Activated B cell treated with CpG ODN at 0.5 μM for 24 hours (primary cell): ENCODE measurements around the gene DCDC2. TPM values are rescaled to one million over a fixed set of nuclear protein-coding genes. Genes with fewer than 3 reads are reported as not detected.
"Not testable (repeated sequence)": the region's sequence is repeated elsewhere in the genome, so short reads cannot be mapped to it uniquely, and the experiment has no call there.

ENCODE experiments used
- ATAC-seq: fragments of 200-7000 bp; cut with Tn5 transposase; one replicate; pipeline ENCODE4 v1.10.0; 2021; ENCODE audit warnings: low read depth, mild to moderate bottlenecking, moderate library complexity
- CTCF ChIA-PET: fragments of 350-600 bp; sonication (Branson Sonifier 250); formaldehyde crosslinking; loops from one replicate; lab custom pipeline; 2021; ENCODE audit warnings: antibody characterized with exemption; lab: Charles Lee
- POLR2A ChIA-PET: fragments of 350-600 bp; sonication (Branson Sonifier 250); formaldehyde crosslinking; loops from one replicate; lab custom pipeline; 2021; ENCODE audit warnings: antibody characterized with exemption; lab: Charles Lee
- DNase-seq: peaks from one replicate; pipeline ENCODE4 v3.0.0; 2022
- H3K27ac Mint-ChIP-seq: one replicate; pipeline ENCODE4 v1.8.0; 2020; ENCODE audit warnings: mixed read lengths
- H3K27me3 Mint-ChIP-seq: one replicate; pipeline ENCODE4 v1.8.0; 2021; ENCODE audit warnings: mixed read lengths
- H3K36me3 Mint-ChIP-seq: one replicate; pipeline ENCODE4 v1.8.0; 2021; ENCODE audit warnings: low read depth, mixed read lengths
- H3K4me1 Mint-ChIP-seq: one replicate; pipeline ENCODE4 v1.8.0; 2021; ENCODE audit warnings: mixed read lengths
- H3K4me3 Mint-ChIP-seq: one replicate; pipeline ENCODE4 v1.8.0; 2020; ENCODE audit warnings: mild to moderate bottlenecking, mixed read lengths
- H3K9me3 Mint-ChIP-seq: one replicate; pipeline ENCODE4 v1.8.0; 2020; ENCODE audit warnings: mixed read lengths
- intact Hi-C: fragments of 100-400 bp; cut with micrococcal nuclease; formaldehyde crosslinking; loops from one replicate; pipeline ENCODE4 v1.15.1; 2024
- total RNA-seq: library from RNA; stranded (reverse); gene quantifications from 2 replicates; pipeline ENCODE4 v1.2.3, GENCODE V29; 2022
- TF ChIP-seq, protein P1 (sequence below): fragments of 200-600 bp; IDR thresholded peaks from one replicate; pipeline ENCODE4 v1.8.0; 2022; ENCODE audit warnings: antibody characterized with exemption, mild to moderate bottlenecking

The DCDC2 gene
- total RNA-seq, 1 donor from 2014 or later, result not detected

GRCh38 chr6:24307881-24308280 is 50.0 kb downstream of the DCDC2 start:
- Mint-ChIP-seq H3K9me3 (peaks cover 12% of the 10 kb centered on the region), H3K36me3 (no peaks in the 10 kb centered on the region), H3K4me3 (no peak overlapping the region), H3K4me1 (no peaks in the 10 kb centered on the region), H3K27ac (no peak overlapping the region), H3K27me3 (peaks cover 7% of the 10 kb centered on the region)
- TF ChIP-seq, protein P1, sequence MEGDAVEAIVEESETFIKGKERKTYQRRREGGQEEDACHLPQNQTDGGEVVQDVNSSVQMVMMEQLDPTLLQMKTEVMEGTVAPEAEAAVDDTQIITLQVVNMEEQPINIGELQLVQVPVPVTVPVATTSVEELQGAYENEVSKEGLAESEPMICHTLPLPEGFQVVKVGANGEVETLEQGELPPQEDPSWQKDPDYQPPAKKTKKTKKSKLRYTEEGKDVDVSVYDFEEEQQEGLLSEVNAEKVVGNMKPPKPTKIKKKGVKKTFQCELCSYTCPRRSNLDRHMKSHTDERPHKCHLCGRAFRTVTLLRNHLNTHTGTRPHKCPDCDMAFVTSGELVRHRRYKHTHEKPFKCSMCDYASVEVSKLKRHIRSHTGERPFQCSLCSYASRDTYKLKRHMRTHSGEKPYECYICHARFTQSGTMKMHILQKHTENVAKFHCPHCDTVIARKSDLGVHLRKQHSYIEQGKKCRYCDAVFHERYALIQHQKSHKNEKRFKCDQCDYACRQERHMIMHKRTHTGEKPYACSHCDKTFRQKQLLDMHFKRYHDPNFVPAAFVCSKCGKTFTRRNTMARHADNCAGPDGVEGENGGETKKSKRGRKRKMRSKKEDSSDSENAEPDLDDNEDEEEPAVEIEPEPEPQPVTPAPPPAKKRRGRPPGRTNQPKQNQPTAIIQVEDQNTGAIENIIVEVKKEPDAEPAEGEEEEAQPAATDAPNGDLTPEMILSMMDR, result no peak
- ChIA-PET CTCF (no interaction called here), POLR2A (no interaction called here)
- ATAC-seq (no peak), DNase-seq (no peak)
- intact Hi-C loops, result no loop called here

GRCh38 chr6:24306936-24307335 is 50.9 kb downstream of the DCDC2 start:
- H3K4me1 Mint-ChIP-seq, result no peaks in the 10 kb centered on the region
- ATAC-seq (no peak), DNase-seq (no peak)
- intact Hi-C loops, result no loop called here
- TF ChIP-seq, protein P1, result no peak
- no peak overlapping the region for H3K4me3 Mint-ChIP-seq
- H3K27me3 Mint-ChIP-seq, result peaks cover 5% of the 10 kb centered on the region
- no peak overlapping the region for H3K27ac Mint-ChIP-seq
- ChIA-PET POLR2A (no interaction called here), CTCF (no interaction called here)
- H3K9me3 Mint-ChIP-seq, result peaks cover 9% of the 10 kb centered on the region
- H3K36me3 Mint-ChIP-seq, result no peaks in the 10 kb centered on the region

DNA sequence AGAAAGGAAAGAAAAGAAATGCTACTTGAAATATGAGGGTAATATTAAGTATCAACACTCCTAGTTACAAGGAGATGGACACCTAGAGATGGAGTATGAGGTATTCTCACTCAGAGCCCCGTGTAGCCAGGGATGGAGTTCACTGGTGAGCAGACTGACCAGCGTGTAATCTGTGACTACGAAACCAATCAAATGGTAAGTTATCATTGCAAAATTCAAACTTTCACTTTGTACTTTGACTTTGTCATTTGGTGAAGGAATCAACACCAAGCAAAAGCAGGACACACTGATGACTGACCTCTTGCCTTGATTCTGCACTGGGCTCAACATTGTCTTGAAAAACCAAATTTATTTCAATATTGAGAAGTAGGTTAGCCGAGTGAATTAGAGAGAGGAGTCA is 51.8 kb downstream of the DCDC2 start:
- ATAC-seq (no peak), DNase-seq (no peak)
- Mint-ChIP-seq H3K27ac (no peak overlapping the region), H3K4me3 (no peak overlapping the region), H3K36me3 (no peaks in the 10 kb centered on the region), H3K9me3 (peaks cover 4% of the 10 kb centered on the region), H3K4me1 (no peaks in the 10 kb centered on the region), H3K27me3 (peaks cover 5% of the 10 kb centered on the region)
- TF ChIP-seq, protein P1, result no peak
- intact Hi-C loops, result no loop called here
- ChIA-PET CTCF (no interaction called here), POLR2A (no interaction called here)

- TF ChIP-seq, protein P1, result no peak
- ATAC-seq, result no peak
- Mint-ChIP-seq H3K4me3 (no peak overlapping the region), H3K4me1 (no peaks in the 10 kb centered on the region), H3K9me3 (peaks cover 14% of the 10 kb centered on the region), H3K27me3 (peaks cover 28% of the 10 kb centered on the region), H3K27ac (no peak overlapping the region), H3K36me3 (no peaks in the 10 kb centered on the region)
- ChIA-PET POLR2A (no interaction called here), CTCF (no interaction called here)
- intact Hi-C loops, result no loop called here
- DNase-seq, result no peak
Observed at GRCh38 chr6:24296944-24297343, 60.9 kb downstream of the DCDC2 start.

DNA sequence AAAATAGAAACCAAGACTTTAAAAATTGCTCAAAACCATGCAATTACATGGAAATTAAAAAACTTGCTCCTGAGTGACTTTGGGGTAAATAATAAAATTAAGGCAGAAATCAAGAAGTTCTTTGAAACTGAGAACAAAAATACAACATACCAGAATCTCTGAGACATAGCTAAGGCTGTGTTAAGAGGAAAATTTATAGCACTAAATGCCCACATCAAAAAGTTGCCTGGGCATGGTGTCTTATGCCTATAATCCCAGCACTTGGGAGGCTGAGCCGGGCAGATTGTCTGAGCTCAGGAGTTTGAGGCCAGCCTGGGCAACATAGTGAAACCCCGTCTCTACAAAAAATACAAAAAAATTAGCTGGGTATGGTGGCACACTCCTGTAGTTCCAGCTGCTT is 64.0 kb downstream of the DCDC2 start:
- CTCF ChIA-PET, H3K27ac Mint-ChIP-seq, ATAC-seq, H3K36me3 Mint-ChIP-seq, POLR2A ChIA-PET, intact Hi-C loops, DNase-seq, H3K4me1 Mint-ChIP-seq, H3K4me3 Mint-ChIP-seq: not testable (repeated sequence)
- Mint-ChIP-seq H3K27me3 (peaks cover 28% of the 10 kb centered on the region), H3K9me3 (peaks cover 14% of the 10 kb centered on the region)

GRCh38 chr6:24287239-24287638 is 70.6 kb downstream of the DCDC2 start:
- DNase-seq (no peak), ATAC-seq (no peak)
- TF ChIP-seq, protein P1, result no peak
- Mint-ChIP-seq H3K36me3 (no peaks in the 10 kb centered on the region), H3K27ac (no peak overlapping the region), H3K27me3 (no peaks in the 10 kb centered on the region), H3K9me3 (no peaks in the 10 kb centered on the region), H3K4me3 (no peak overlapping the region), H3K4me1 (no peaks in the 10 kb centered on the region)
- intact Hi-C loops, result no loop called here
- ChIA-PET CTCF (interaction anchor here (1.4 kb wide), 1 partner anchor 13 kb away, joined by 4 read pairs; no protein-coding TSS in a partner anchor), POLR2A (no interaction called here)
